NAMALWA (cell line): ENCODE data around the gene AGPAT3.

Experiments
- DNase-seq: peaks from one replicate; pipeline ENCODE4 v3.0.0-alpha.2; 2015; ENCODE audit warnings: low spot score

The AGPAT3 gene

GRCh38 chr21:43937891-43938309, 72.9 kb downstream of the AGPAT3 start:
- peak; percentile 35 for DNase-seq

GRCh38 chr21:43938751-43939442, 73.9 kb downstream of the AGPAT3 start:
- DNase-seq, result peak; percentile 91

GRCh38 chr21:43939443-43940328, 74.7 kb downstream of the AGPAT3 start:
- DNase-seq, result no peak

- no peak for DNase-seq
These were observed 75.5 kb downstream of the AGPAT3 start for GRCh38 chr21:43940329-43941050.

GRCh38 chr21:43942201-43942600, 77.2 kb downstream of the AGPAT3 start:
- no peak for DNase-seq

GRCh38 chr21:43942621-43943020, 77.6 kb downstream of the AGPAT3 start:
- DNase-seq, result no peak

- no peak for DNase-seq
These were observed 78.6 kb downstream of the AGPAT3 start for GRCh38 chr21:43943512-43944077.

- no peak for DNase-seq
These were observed 79.1 kb downstream of the AGPAT3 start for GRCh38 chr21:43944078-43944633.

- no peak for DNase-seq
These were observed 79.7 kb downstream of the AGPAT3 start for GRCh38 chr21:43944757-43945156.

GRCh38 chr21:43948740-43949498, 83.9 kb downstream of the AGPAT3 start:
- no peak for DNase-seq

GRCh38 chr21:43949499-43950208, 84.6 kb downstream of the AGPAT3 start:
- no peak for DNase-seq

- no peak for DNase-seq
These were observed 85.5 kb downstream of the AGPAT3 start for GRCh38 chr21:43950481-43950880.

GRCh38 chr21:43950936-43951335, 85.9 kb downstream of the AGPAT3 start:
- DNase-seq, result no peak

GRCh38 chr21:43951911-43952703, 87.1 kb downstream of the AGPAT3 start:
- DNase-seq, result no peak

- no peak for DNase-seq
These were observed 88.0 kb downstream of the AGPAT3 start for GRCh38 chr21:43953021-43953420.

- no peak for DNase-seq
These were observed 89.0 kb downstream of the AGPAT3 start for GRCh38 chr21:43954042-43954441.

- no peak for DNase-seq
These were observed 89.9 kb downstream of the AGPAT3 start for GRCh38 chr21:43954896-43955295.

GRCh38 chr21:43956019-43956669, 91.1 kb downstream of the AGPAT3 start:
- no peak for DNase-seq

GRCh38 chr21:43956670-43957035, 91.6 kb downstream of the AGPAT3 start:
- DNase-seq, result no peak
